ENCODE measurements around the gene RALY.

DNA sequence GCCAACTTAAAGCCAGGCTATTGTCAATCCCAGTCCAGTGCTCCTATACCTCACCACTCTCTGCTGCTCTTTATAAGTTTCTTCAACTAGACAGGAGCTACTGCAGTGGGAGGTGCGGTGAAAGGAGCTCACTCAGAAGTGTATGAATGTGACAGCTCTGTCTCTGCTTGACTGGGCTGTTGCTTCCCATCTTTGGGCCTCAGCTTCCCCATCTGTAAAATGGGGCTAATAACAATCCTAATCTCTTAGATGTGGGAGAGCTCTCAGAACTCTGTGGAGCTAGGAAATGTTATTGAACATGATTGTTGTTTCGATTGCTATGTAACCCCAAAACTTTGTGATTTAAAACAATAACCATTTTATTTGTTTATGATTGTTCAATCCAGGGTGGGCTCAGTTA is 8.4 kb upstream of the RALY start:
- TF ChIP-seq POLR2AphosphoS5 (IDR thresholded peaks at IDR 0.05) (no peak), EZH2 (IDR thresholded peaks at IDR 0.05; ENCODE audit: borderline replicate concordance, insufficient read depth, low read length, poor library complexity, severe bottlenecking) (no peak), RAD21 (conservative IDR thresholded peaks at IDR 0.05) (no peak), MXI1 (conservative IDR thresholded peaks at IDR 0.05; ENCODE audit: poor library complexity, severe bottlenecking) (no peak)
- TF ChIP-seq, protein P1, sequence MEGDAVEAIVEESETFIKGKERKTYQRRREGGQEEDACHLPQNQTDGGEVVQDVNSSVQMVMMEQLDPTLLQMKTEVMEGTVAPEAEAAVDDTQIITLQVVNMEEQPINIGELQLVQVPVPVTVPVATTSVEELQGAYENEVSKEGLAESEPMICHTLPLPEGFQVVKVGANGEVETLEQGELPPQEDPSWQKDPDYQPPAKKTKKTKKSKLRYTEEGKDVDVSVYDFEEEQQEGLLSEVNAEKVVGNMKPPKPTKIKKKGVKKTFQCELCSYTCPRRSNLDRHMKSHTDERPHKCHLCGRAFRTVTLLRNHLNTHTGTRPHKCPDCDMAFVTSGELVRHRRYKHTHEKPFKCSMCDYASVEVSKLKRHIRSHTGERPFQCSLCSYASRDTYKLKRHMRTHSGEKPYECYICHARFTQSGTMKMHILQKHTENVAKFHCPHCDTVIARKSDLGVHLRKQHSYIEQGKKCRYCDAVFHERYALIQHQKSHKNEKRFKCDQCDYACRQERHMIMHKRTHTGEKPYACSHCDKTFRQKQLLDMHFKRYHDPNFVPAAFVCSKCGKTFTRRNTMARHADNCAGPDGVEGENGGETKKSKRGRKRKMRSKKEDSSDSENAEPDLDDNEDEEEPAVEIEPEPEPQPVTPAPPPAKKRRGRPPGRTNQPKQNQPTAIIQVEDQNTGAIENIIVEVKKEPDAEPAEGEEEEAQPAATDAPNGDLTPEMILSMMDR (IDR thresholded peaks at IDR 0.05; ENCODE audit: poor library complexity, severe bottlenecking): no peak
- TF ChIP-seq, protein P2, sequence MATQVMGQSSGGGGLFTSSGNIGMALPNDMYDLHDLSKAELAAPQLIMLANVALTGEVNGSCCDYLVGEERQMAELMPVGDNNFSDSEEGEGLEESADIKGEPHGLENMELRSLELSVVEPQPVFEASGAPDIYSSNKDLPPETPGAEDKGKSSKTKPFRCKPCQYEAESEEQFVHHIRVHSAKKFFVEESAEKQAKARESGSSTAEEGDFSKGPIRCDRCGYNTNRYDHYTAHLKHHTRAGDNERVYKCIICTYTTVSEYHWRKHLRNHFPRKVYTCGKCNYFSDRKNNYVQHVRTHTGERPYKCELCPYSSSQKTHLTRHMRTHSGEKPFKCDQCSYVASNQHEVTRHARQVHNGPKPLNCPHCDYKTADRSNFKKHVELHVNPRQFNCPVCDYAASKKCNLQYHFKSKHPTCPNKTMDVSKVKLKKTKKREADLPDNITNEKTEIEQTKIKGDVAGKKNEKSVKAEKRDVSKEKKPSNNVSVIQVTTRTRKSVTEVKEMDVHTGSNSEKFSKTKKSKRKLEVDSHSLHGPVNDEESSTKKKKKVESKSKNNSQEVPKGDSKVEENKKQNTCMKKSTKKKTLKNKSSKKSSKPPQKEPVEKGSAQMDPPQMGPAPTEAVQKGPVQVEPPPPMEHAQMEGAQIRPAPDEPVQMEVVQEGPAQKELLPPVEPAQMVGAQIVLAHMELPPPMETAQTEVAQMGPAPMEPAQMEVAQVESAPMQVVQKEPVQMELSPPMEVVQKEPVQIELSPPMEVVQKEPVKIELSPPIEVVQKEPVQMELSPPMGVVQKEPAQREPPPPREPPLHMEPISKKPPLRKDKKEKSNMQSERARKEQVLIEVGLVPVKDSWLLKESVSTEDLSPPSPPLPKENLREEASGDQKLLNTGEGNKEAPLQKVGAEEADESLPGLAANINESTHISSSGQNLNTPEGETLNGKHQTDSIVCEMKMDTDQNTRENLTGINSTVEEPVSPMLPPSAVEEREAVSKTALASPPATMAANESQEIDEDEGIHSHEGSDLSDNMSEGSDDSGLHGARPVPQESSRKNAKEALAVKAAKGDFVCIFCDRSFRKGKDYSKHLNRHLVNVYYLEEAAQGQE (IDR thresholded peaks at IDR 0.05; ENCODE audit: borderline replicate concordance): no peak
